ENCODE results near the gene CDH4.
A peak's percentile ranks its signal among the peaks of the same experiment; 100 is the strongest.

CDH4 gene

GRCh38 chr20:61769286-61769832 lies 517.3 kb downstream of the CDH4 start:
- no peak for DNase-seq

- DNase-seq: no peak
Measured at GRCh38 chr20:61770113-61770585, 518.1 kb downstream of the CDH4 start.

- DNase-seq: no peak
Measured at GRCh38 chr20:61771805-61772350, 519.8 kb downstream of the CDH4 start.

- DNase-seq: no peak
Measured at GRCh38 chr20:61772828-61773631, 521.0 kb downstream of the CDH4 start.

GRCh38 chr20:61773926-61774587 lies 522.0 kb downstream of the CDH4 start:
- no peak for DNase-seq

- no peak for DNase-seq
Measured at GRCh38 chr20:61775423-61775822, 523.4 kb downstream of the CDH4 start.

- DNase-seq: no peak
Measured at GRCh38 chr20:61776491-61777075, 524.5 kb downstream of the CDH4 start.

GRCh38 chr20:61777773-61778494 lies 525.9 kb downstream of the CDH4 start:
- DNase-seq: peak in 1 of 56 donors; percentile 20

GRCh38 chr20:61778495-61778863 lies 526.4 kb downstream of the CDH4 start:
- no peak for DNase-seq

GRCh38 chr20:61779176-61779965 lies 527.3 kb downstream of the CDH4 start:
- no peak for DNase-seq

- no peak for DNase-seq
Measured at GRCh38 chr20:61780066-61780465, 528.0 kb downstream of the CDH4 start.

- DNase-seq: no peak
Measured at GRCh38 chr20:61784801-61785566, 532.9 kb downstream of the CDH4 start.

- no peak for DNase-seq
Measured at GRCh38 chr20:61785567-61785816, 533.4 kb downstream of the CDH4 start.

- peak in 9 of 56 donors; percentile 10 to 54 (median 17) for DNase-seq
Measured at GRCh38 chr20:61786230-61786629, 534.2 kb downstream of the CDH4 start.

GRCh38 chr20:61788343-61788742 lies 536.3 kb downstream of the CDH4 start:
- DNase-seq: peak in 1 of 56 donors; percentile 21

- no peak for DNase-seq
Measured at GRCh38 chr20:61789329-61789728, 537.3 kb downstream of the CDH4 start.

GRCh38 chr20:61790116-61790827 lies 538.2 kb downstream of the CDH4 start:
- no peak for DNase-seq

GRCh38 chr20:61791995-61792394 lies 539.9 kb downstream of the CDH4 start:
- DNase-seq: no peak
